ENCODE measurements around the gene RNF144A. TPM values are rescaled to one million over a fixed set of nuclear protein-coding genes. Genes with fewer than 3 reads are reported as not detected.

RNF144A gene
- total RNA-seq, 1 experiment from 2014 or later, result 13.6 TPM

DNA sequence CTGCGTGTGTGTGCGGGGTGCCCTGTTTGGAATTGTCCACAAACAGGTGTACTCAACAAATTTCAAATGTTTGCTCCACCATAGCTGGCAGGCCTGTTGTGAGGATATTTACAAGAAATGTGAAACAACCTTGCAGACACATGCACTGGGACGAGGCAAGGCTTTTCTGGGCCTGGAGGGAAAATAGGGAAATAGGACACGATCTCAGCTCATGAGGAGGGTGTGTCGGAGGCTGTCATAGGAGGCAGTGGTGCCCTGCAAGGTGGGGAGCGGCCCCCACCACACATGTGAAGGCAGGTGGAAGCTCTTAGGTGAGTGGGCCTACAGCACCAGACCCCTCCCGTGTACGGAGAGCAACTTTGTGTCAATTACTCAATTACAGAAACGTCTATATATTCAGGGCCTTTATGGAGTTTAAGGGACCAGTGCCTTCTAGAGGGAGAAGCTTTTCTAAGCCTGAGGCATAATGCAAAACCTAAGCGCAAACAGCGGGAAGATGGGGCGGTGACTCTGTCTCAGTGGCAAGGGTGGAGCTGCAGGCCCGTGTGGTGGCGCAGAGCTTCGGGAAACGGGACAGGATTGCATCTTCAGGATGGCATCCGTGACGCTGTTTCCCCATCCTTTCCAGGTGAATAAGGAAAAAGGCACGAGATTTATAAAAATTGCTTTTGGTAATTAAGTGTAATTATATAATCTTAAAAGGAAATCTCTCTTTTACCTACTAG is 48.0 kb downstream of the RNF144A start (continued):
- no peak for TF ChIP-seq CREM (CRISPR knock-in tag; IDR thresholded peaks at IDR 0.05)
- TF ChIP-seq, protein P1, sequence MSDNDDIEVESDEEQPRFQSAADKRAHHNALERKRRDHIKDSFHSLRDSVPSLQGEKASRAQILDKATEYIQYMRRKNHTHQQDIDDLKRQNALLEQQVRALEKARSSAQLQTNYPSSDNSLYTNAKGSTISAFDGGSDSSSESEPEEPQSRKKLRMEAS (CRISPR knock-in tag; IDR thresholded peaks at IDR 0.05), result no peak
- no peak for TF ChIP-seq NFATC4 (CRISPR knock-in tag; IDR thresholded peaks at IDR 0.05)
- TF ChIP-seq, protein P2, sequence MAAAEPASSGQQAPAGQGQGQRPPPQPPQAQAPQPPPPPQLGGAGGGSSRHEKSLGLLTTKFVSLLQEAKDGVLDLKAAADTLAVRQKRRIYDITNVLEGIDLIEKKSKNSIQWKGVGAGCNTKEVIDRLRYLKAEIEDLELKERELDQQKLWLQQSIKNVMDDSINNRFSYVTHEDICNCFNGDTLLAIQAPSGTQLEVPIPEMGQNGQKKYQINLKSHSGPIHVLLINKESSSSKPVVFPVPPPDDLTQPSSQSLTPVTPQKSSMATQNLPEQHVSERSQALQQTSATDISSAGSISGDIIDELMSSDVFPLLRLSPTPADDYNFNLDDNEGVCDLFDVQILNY (CRISPR knock-in tag; IDR thresholded peaks at IDR 0.05), result no peak
- no peak for TF ChIP-seq ESRRA (CRISPR knock-in tag; IDR thresholded peaks at IDR 0.05; ENCODE audit: borderline replicate concordance)
- no peak for TF ChIP-seq NR2C2 (CRISPR knock-in tag; IDR thresholded peaks at IDR 0.05)

DNA sequence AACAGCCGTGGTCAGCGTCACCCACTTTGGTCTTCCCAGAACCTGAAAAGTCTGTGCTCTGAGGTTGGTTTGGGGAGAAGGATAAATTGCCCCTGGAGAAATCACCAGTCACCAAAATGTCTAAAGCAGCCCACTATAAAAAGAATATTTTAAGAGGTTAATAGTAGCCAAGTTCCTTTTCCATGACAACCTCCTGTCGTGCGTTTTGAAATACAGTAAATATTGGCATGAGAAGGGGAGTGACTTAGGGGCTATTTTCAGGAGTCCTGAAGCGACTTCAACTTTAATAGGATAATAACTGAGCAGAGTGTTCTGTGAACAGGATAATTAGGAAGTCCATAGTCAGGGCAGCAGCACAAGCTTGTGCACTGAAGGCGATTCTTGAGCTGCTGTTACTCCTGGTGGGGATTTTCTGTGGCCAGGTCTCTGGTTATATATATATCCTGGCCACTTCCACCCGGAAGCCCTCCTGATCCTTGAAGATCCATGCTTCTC is 49.3 kb downstream of the RNF144A start:
- DNase-seq (ENCODE audit: low spot score), result no peak
- ATAC-seq, result no peak
- CTCF ChIA-PET, result interaction anchor here (1.0 kb wide), 1 partner anchor 69 kb away, joined by 3 read pairs; no protein-coding TSS in a partner anchor
- TF ChIP-seq, protein P3, sequence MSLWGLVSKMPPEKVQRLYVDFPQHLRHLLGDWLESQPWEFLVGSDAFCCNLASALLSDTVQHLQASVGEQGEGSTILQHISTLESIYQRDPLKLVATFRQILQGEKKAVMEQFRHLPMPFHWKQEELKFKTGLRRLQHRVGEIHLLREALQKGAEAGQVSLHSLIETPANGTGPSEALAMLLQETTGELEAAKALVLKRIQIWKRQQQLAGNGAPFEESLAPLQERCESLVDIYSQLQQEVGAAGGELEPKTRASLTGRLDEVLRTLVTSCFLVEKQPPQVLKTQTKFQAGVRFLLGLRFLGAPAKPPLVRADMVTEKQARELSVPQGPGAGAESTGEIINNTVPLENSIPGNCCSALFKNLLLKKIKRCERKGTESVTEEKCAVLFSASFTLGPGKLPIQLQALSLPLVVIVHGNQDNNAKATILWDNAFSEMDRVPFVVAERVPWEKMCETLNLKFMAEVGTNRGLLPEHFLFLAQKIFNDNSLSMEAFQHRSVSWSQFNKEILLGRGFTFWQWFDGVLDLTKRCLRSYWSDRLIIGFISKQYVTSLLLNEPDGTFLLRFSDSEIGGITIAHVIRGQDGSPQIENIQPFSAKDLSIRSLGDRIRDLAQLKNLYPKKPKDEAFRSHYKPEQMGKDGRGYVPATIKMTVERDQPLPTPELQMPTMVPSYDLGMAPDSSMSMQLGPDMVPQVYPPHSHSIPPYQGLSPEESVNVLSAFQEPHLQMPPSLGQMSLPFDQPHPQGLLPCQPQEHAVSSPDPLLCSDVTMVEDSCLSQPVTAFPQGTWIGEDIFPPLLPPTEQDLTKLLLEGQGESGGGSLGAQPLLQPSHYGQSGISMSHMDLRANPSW (CRISPR knock-in tag; conservative IDR thresholded peaks at IDR 0.05; ENCODE audit: low read depth), result no peak
- H3K27me3 Mint-ChIP-seq (ENCODE audit: low read depth), result no peaks in the 10 kb centered on the region
- H3K27ac Mint-ChIP-seq, result no peak overlapping the region
- H3K36me3 Mint-ChIP-seq, result peaks cover 7% of the 10 kb centered on the region; the same call in 1 of the 2 replicates
- H3K9me3 Mint-ChIP-seq, result peaks cover 7% of the 10 kb centered on the region
- POLR2A ChIA-PET, result no interaction called here
- no peaks in the 10 kb centered on the region for H3K4me1 Mint-ChIP-seq
- H3K4me3 Mint-ChIP-seq, result no peak overlapping the region

DNA sequence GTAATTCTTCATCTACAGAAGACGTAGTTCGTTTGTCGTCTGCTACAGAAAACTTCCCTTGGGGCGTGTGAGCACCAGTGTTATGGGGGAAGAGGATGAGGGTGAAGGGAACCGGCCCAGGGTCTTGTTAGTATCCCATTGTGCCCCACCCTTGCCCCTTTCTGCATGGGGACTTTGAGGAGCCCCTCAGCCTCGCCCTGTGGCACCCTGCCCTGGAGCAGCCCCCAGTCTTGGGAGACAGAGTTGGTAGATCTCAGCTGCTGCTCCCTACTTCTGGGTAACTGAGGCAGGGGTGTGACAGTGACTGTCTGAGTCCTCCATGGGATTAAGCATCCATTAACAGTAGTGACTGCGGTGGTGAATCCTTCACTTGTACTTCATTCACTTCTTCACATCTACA is 50.1 kb downstream of the RNF144A start:
- CTCF ChIA-PET, result interaction anchor here (1.4 kb wide), 1 partner anchor 10 kb away, joined by 5 read pairs; no protein-coding TSS in a partner anchor
- no peak overlapping the region for H3K4me3 Mint-ChIP-seq
- ATAC-seq (no peak), DNase-seq (ENCODE audit: low spot score) (no peak)
- POLR2A ChIA-PET, result no interaction called here
- no peak overlapping the region for H3K27ac Mint-ChIP-seq
- H3K27me3 Mint-ChIP-seq (ENCODE audit: low read depth), result no peaks in the 10 kb centered on the region
- no peaks in the 10 kb centered on the region for H3K4me1 Mint-ChIP-seq
- TF ChIP-seq ZNF671 (CRISPR knock-in tag; IDR thresholded peaks at IDR 0.05), result no peak
- TF ChIP-seq, protein P4, sequence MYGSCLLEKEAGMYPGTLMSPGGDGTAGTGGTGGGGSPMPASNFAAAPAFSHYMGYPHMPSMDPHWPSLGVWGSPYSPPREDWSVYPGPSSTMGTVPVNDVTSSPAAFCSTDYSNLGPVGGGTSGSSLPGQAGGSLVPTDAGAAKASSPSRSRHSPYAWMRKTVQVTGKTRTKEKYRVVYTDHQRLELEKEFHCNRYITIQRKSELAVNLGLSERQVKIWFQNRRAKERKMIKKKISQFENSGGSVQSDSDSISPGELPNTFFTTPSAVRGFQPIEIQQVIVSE (CRISPR knock-in tag; IDR thresholded peaks at IDR 0.05; ENCODE audit: borderline replicate concordance), result no peak
- TF ChIP-seq EMX1 (CRISPR knock-in tag; IDR thresholded peaks at IDR 0.05), result no peak
- TF ChIP-seq, protein P5, sequence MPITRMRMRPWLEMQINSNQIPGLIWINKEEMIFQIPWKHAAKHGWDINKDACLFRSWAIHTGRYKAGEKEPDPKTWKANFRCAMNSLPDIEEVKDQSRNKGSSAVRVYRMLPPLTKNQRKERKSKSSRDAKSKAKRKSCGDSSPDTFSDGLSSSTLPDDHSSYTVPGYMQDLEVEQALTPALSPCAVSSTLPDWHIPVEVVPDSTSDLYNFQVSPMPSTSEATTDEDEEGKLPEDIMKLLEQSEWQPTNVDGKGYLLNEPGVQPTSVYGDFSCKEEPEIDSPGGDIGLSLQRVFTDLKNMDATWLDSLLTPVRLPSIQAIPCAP (CRISPR knock-in tag; IDR thresholded peaks at IDR 0.05), result no peak
- TF ChIP-seq, protein P6, sequence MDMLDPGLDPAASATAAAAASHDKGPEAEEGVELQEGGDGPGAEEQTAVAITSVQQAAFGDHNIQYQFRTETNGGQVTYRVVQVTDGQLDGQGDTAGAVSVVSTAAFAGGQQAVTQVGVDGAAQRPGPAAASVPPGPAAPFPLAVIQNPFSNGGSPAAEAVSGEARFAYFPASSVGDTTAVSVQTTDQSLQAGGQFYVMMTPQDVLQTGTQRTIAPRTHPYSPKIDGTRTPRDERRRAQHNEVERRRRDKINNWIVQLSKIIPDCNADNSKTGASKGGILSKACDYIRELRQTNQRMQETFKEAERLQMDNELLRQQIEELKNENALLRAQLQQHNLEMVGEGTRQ (CRISPR knock-in tag; IDR thresholded peaks at IDR 0.05), result no peak
- TF ChIP-seq, protein P7, sequence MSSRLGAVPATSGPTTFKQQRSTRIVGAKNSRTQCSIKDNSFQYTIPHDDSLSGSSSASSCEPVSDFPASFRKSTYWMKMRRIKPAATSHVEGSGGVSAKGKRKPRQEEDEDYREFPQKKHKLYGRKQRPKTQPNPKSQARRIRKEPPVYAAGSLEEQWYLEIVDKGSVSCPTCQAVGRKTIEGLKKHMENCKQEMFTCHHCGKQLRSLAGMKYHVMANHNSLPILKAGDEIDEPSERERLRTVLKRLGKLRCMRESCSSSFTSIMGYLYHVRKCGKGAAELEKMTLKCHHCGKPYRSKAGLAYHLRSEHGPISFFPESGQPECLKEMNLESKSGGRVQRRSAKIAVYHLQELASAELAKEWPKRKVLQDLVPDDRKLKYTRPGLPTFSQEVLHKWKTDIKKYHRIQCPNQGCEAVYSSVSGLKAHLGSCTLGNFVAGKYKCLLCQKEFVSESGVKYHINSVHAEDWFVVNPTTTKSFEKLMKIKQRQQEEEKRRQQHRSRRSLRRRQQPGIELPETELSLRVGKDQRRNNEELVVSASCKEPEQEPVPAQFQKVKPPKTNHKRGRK (CRISPR knock-in tag; IDR thresholded peaks at IDR 0.05; ENCODE audit: borderline replicate concordance), result no peak
- no peak for TF ChIP-seq GTF2I (CRISPR knock-in tag; conservative IDR thresholded peaks at IDR 0.05)
- TF ChIP-seq JUN (CRISPR knock-in tag; IDR thresholded peaks at IDR 0.05), result no peak
- TF ChIP-seq TEAD4 (CRISPR knock-in tag; IDR thresholded peaks at IDR 0.05), result no peak
- TF ChIP-seq, protein P8, sequence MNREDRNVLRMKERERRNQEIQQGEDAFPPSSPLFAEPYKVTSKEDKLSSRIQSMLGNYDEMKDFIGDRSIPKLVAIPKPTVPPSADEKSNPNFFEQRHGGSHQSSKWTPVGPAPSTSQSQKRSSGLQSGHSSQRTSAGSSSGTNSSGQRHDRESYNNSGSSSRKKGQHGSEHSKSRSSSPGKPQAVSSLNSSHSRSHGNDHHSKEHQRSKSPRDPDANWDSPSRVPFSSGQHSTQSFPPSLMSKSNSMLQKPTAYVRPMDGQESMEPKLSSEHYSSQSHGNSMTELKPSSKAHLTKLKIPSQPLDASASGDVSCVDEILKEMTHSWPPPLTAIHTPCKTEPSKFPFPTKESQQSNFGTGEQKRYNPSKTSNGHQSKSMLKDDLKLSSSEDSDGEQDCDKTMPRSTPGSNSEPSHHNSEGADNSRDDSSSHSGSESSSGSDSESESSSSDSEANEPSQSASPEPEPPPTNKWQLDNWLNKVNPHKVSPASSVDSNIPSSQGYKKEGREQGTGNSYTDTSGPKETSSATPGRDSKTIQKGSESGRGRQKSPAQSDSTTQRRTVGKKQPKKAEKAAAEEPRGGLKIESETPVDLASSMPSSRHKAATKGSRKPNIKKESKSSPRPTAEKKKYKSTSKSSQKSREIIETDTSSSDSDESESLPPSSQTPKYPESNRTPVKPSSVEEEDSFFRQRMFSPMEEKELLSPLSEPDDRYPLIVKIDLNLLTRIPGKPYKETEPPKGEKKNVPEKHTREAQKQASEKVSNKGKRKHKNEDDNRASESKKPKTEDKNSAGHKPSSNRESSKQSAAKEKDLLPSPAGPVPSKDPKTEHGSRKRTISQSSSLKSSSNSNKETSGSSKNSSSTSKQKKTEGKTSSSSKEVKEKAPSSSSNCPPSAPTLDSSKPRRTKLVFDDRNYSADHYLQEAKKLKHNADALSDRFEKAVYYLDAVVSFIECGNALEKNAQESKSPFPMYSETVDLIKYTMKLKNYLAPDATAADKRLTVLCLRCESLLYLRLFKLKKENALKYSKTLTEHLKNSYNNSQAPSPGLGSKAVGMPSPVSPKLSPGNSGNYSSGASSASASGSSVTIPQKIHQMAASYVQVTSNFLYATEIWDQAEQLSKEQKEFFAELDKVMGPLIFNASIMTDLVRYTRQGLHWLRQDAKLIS (CRISPR knock-in tag; IDR thresholded peaks at IDR 0.05; ENCODE audit: borderline replicate concordance), result no peak
- TF ChIP-seq ZNF138 (CRISPR knock-in tag; conservative IDR thresholded peaks at IDR 0.05), result no peak
- TF ChIP-seq RORB (CRISPR knock-in tag; IDR thresholded peaks at IDR 0.05), result no peak
- H3K36me3 Mint-ChIP-seq, result peaks cover 7% of the 10 kb centered on the region; the same call in 1 of the 2 replicates
- peaks cover 7% of the 10 kb centered on the region for H3K9me3 Mint-ChIP-seq
